GM19463 (cell line): ENCODE results near the gene KCNH3.
"Not testable (repeated sequence)": the region's sequence is repeated elsewhere in the genome, so short reads cannot be mapped to it uniquely, and the experiment has no call there.

Experiments used
- ATAC-seq: cut with Tn5 transposase; IDR thresholded peaks from one replicate; pipeline ENCODE4 v1.9.1; 2021; ENCODE audit warnings: mild to moderate bottlenecking, moderate library complexity; ENCODE audit not compliant: unreplicated experiment

Gene KCNH3

GRCh38 chr12:49538510-49539403 lies at the start of gene KCNH3:
TSS of gene KCNH3 (plus strand) at chr12:49539030. CDS start at chr12:49539417, 387 bp downstream.
- ATAC-seq = peak; percentile 80

DNA sequence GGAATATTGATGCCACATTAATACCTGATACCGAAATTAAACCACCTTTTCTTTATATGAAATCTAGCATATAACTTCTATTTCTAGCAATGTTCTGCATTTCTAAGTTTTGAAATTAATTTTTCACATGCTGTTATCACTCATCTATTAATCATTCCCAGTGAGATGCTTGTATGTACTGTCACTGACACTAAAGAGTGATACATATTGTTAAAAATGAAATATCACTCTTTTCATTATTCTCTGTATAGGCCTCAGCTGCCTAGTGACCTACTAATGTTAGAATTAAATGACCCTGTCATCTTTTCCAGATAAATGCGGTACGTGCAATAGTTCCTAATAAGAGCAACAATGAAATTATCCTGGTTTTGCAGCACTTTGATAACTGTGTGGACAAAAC lies 49.7 kb upstream of the KCNH3 start:
- ATAC-seq = no peak

DNA sequence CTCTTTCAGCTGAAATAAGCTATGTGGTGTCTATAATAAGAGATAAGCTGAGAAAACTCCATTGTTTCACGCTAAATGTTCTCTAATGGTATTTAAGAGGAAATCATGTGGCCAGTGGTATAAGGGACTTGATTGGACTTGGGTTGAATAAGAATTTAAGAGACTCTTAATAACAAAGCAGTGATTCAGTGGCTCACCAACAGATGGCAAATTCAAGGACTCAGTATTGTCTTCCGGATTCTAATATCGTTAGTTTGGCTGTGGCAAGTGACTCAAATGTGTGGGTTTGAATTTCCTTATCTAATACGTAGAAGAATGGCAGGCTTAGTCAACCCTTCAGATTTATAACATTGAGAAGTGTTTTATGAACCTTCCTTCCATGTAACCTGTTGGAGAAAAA lies 49.1 kb upstream of the KCNH3 start:
- ATAC-seq = no peak

- no peak for ATAC-seq
Observed at GRCh38 chr12:49491823-49492222, 47.0 kb upstream of the KCNH3 start.

- no peak for ATAC-seq
Observed at GRCh38 chr12:49493900-49494299, 44.9 kb upstream of the KCNH3 start.

DNA sequence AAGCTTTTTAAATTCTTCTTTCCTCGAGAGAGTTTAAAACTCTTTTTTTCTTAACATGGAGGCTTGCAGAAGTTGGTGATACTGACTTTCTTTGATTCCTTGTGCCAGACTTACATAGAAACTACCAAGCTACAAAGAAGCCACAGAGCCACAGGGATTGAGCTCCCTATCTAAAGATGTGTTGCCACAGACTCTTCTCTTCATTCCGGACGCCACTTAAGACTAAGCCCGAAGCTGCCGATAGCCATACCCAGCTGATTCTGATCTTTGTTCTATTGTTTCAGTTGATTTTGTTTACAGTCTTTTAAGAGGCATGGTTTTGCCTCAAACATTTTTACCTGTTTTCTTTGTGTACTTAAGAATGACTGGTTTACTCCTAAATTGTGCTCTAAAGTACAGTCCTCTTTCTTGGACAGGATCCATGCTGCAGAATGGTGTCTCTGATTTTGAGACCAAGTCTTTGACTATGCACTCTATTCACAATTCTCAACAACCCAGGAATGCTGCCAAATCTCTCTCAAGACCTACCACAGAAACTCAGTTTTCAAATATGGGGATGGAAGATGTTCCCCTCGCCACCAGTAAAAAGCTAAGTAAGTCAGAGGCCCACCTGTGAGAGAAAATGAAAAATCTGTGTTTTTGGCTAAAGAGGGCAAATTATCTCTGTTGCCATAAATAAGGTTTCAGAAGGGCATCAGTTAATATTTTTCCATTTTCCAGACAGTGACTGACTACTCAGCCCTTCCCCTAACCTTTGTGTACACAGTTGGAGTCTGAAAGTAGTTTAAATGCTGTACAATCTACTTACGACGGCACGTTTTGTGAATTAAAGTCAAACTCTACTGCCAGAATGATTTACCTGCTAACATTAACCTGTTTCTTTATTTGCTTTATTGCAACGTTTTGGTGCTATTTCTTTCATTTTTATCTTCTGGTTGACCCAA lies 42.1 kb upstream of the KCNH3 start:
- no peak for ATAC-seq

GRCh38 chr12:49501895-49502294 lies 36.9 kb upstream of the KCNH3 start:
- ATAC-seq = no peak

- no peak for ATAC-seq
Observed at GRCh38 chr12:49502590-49502989, 36.2 kb upstream of the KCNH3 start.

- ATAC-seq = no peak
Observed at GRCh38 chr12:49503674-49504180, 35.1 kb upstream of the KCNH3 start.

DNA sequence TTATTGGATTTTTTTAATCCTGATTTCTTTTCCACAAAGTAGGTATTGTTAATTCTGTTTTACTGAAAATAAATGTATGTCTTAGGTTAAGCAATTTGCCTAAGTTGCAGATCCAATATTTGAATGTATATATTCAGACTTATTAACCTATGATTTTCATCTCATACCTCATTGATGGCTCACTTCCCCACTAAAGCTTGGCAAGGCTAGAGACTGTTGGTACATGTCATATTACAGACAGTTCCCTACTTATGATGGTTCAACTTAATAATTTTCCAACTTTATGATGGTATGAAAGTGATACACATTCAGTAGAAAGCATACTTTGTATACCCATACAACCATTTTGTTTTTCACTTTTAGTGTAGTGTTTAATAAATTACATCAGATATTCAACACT lies 33.2 kb upstream of the KCNH3 start:
- ATAC-seq = no peak

- no peak for ATAC-seq
Observed at GRCh38 chr12:49507139-49507538, 31.7 kb upstream of the KCNH3 start.

DNA sequence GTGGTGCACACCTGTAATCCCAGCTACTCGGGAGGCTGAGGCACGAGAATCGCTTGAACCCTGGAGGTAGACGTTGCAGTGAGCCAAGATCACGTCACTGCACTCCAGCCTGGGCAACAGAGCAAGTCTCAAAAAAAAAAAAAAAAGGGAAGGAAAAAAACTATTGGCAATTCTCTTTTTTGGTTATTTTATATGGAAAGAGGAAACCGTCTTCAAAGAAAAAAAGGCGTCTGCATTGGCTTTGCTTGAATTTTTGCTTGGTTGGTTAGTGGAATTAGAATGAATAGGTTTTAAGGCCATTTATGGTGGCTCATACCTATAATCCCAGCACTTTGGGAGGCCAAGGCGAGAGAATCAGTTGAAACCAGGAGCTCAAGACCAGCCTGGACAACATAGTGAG lies 29.1 kb upstream of the KCNH3 start:
- not testable (repeated sequence) for ATAC-seq

DNA sequence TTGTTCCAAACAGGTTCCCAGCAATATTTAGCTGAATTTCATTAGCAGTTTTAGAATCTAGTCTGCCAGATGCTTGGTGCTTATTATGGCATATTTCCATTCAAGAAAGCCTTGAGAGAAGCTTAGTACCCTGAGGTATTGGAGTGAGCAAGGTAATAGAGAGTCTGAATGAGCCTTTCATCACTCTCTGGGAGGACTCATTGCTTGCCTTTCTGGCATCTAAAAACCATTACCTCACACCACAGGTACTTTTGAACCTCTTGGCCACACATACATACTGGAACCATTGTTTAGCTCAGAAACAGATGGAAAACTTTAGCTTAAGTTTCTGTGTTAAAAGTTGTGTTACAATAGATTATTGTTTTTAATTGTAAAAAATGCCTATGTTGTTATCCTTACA lies 27.4 kb upstream of the KCNH3 start:
- ATAC-seq = no peak

- ATAC-seq = no peak
Observed at GRCh38 chr12:49512546-49512945, 26.3 kb upstream of the KCNH3 start.

DNA sequence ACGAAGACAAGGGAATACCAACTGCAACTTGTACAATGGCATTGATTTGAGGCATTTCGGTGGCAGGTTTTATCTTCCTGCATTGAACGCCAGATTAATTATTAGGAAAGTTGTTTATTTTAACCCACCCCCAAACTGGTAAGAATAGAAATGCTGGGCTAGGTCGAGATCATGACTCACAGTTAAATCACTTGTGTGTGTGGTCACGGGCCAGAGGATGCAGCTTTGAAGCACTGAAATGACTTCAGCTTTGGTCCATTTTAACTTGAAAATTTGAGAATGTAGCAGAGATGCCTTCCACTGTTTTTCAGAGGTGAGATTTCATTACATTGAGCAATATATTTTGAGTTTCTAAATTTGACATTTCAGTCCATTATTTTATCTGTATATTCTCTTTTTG lies 23.6 kb upstream of the KCNH3 start:
- ATAC-seq = no peak

- ATAC-seq = no peak
Observed at GRCh38 chr12:49518914-49519573, 19.8 kb upstream of the KCNH3 start.

DNA sequence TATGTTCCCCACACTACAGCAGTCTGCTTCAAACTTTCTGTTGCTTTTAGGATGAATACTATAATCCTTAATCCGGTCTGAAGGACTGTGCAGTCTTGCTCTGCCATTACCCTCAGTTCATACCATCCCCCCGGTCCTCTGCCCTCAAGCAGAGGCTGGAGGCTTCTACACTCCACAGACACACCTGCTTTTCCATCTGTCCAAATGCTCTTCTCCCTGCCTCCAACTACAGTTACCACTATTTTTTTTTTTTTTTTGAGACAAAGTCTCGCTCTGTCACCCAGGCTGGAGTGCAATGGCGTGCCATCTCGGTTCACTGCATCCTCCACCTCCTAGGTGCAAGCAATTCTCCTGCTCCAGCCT lies 19.3 kb upstream of the KCNH3 start:
- no peak for ATAC-seq

DNA sequence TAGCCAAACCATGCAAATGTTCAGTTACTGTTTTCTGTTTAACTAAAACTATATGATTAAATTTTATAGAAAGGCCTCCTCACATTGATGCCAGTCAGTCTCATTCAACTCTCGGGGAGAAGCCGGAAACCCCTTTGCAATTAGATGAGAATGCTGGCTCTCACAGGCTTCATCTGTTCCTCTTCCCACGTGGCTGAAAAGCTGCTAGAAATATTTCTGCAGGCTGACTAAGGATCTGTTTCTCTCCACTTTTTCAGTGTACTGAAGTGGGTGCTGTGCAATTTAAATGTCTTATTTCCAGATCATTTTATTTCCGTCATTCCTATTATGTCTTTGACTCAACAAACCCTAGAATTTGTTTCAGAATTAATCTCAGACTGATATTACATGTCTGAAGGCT lies 17.4 kb upstream of the KCNH3 start:
- ATAC-seq = no peak

DNA sequence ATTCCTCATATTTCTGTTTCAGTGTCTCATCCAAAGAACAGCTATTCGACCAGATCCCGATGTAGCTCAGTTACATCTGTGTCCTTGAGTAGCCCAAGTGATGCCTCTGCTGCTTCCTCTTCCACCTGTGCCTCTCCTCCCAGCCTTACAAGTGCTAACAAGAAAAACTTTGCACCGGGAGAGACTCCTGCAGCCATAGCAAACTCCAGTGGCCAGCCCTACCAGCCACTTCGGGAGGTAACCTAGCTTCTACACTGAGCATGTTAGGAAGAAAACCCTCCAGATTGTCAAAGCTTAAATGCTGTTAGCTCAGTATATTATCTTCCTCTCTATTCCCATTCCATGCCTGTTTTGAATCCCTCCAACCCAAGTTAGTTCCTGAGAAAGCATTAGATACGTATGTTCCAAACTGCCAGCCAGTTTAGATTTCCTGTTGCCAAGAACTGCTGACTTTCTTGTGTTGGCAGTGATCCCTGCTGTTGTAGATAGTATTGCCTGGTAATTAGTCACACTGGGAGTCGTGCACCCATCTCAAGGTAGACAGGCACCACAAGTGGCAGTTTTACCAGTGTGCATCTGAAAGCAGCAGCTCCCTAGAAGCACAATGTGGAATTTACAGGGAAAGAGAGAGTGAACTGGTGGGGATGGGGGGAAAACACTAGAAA lies 14.0 kb upstream of the KCNH3 start:
- ATAC-seq = no peak

DNA sequence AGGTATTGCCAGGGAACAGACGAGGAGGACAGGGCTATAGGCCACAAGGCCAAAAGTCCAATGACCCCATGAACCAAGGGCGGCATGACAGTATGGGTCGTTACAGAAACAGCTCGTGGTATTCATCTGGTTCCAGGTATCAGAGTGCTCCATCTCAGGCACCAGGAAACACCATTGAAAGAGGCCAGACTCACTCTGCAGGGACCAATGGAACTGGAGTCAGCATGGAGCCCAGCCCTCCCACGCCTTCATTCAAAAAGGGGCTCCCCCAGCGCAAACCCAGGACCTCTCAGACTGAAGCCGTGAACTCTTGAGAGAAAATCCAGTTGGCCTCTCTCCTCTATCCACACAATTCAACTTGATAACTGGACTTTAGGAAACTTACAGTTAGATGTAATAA lies 12.9 kb upstream of the KCNH3 start:
- ATAC-seq = no peak
